GM18498 (cell line): ENCODE results near the gene MINDY2.
"Not testable (repeated sequence)": the region's sequence is repeated elsewhere in the genome, so short reads cannot be mapped to it uniquely, and the experiment has no call there.

ENCODE experiments used
- ATAC-seq: cut with Tn5 transposase; IDR thresholded peaks from one replicate; pipeline ENCODE4 v1.9.1; 2021; ENCODE audit warnings: mild to moderate bottlenecking, moderate library complexity; ENCODE audit not compliant: unreplicated experiment

MINDY2 gene

GRCh38 chr15:58877999-58878825, 107.1 kb downstream of the MINDY2 start:
- ATAC-seq, result no peak

- ATAC-seq, result peak; percentile 65
These were observed 109.2 kb downstream of the MINDY2 start for GRCh38 chr15:58880320-58880719.

- ATAC-seq, result no peak
These were observed 111.1 kb downstream of the MINDY2 start for GRCh38 chr15:58882243-58882642.

DNA sequence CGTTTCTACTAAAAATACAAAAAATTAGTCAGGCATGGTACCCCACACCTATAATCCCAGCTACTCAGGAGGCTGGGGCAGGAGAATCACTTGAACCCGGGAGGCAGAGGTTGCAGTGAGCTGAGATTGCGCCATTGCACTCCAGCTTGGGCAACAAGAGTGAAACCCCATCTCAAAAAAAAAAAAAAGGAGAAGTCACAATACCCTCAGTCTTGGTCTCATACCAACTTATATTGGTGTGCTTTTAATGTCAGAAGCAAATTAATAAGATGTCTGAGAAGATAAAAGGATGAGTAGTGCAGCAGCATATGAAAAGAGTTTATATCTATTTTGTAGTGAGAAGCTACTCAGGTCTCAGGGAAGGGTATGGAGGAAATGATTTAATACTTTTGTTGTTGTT, 112.8 kb downstream of the MINDY2 start:
- ATAC-seq, result not testable (repeated sequence)

DNA sequence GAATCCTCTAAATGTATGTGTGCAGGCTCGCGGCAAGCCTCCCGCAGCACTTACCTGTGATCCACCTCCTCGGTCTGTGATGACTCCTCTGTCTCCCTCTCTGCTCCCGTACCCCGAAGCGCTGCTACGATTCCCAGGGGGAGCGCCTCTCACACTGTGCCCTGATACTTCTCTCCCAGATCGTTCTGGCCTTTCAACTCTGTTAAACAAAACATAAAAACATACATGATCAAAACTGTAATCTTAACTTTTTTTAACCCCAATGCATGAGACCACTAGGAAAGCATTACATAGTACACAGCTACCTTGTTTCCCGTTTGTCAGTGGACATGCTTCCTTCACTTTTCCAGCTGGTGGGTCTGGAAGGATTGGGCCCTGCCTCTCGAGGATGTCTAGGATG, 115.8 kb downstream of the MINDY2 start:
- no peak for ATAC-seq

GRCh38 chr15:58889363-58889762, 118.3 kb downstream of the MINDY2 start:
- no peak for ATAC-seq

DNA sequence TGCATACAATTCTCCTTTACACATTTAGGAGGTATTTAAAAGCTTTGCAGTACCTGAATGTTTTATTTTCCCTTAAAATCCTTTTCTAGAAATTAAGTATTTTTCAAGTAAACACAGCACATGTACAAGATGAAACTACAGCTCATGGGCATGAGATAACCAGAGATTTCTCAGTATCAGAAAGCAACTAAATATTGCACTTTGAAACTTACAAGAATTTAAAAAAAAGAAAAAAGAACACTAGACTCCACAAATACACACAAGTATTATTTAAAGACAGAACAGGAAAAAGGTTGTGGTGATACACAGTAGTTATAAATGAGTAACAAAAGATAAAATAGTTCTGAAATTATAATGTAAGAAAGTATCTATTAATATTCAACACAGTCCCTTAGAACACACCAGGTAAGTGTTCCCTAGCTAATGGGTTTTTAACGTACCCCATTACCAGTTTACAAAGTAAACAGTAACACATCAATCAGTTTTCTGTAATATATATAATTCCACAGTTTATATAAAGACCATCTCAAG, 127.1 kb downstream of the MINDY2 start:
- ATAC-seq, result no peak

- ATAC-seq, result no peak
These were observed 129.5 kb downstream of the MINDY2 start for GRCh38 chr15:58900631-58901030.

GRCh38 chr15:58908550-58909309, 137.6 kb downstream of the MINDY2 start:
- no peak for ATAC-seq

DNA sequence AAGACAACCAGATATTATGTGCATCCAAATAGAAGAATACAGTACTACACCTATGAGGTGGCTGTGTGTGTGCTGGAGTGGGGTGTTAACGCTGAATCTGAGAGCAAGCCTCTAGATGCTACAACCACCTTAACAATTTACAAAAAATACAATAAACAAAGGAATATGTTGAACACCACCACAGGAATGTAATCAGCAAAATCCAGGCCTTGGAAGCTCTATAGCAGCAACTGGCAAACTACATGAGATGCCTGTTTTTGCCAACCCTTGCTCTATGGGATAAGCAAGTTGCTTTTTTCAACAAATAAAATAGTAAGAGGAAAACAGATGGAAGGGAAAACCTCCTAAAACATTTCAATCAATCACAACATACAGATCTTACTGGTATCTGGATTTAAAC, 138.5 kb downstream of the MINDY2 start:
- no peak for ATAC-seq

DNA sequence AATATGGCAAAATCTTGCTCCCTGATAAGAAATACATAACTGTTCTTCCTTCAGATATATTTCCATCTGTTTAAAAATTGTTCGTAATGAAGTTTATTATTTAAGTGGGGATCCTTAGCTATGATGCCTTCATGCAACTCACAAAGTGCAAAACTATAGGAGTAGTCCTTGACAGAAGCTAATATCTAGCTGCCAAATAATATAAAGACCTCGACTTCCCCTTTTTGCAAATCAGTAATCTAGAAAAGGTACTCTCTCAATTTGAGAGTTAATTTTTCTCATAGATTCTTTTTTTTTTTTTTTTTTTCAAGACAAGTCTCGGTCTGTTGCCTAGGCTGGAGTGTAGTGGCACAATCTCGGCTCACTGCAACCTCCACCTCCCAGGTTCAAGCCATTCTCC, 139.4 kb downstream of the MINDY2 start:
- ATAC-seq, result no peak
